H54 (cell line): Measurements from ENCODE around the gene SLC2A11.

ENCODE experiments used
- DNase-seq: peaks from one replicate; pipeline ENCODE4 v3.0.0; 2011; ENCODE audit warnings: low spot score, mixed read lengths; ENCODE audit not compliant: insufficient read length
- FAIRE-seq: peaks from 3 replicates; lab custom pipeline; 2011; peaks lifted over from hg19 to GRCh38; lab: Jason Lieb, UNC
- POLR2A ChIP-seq: IDR thresholded peaks from 2 replicates; pipeline ENCODE4 v1.6.1; 2011; ENCODE audit warnings: low read depth, mild to moderate bottlenecking, low read length

The SLC2A11 gene

GRCh38 chr22:23826510-23827350 lies 30.9 kb upstream of the SLC2A11 start:
- TF ChIP-seq POLR2A: no peak
- FAIRE-seq (no peak), DNase-seq (no peak)

GRCh38 chr22:23827351-23827995 lies 30.2 kb upstream of the SLC2A11 start:
- DNase-seq (no peak), FAIRE-seq (no peak)
- TF ChIP-seq POLR2A: no peak

DNA sequence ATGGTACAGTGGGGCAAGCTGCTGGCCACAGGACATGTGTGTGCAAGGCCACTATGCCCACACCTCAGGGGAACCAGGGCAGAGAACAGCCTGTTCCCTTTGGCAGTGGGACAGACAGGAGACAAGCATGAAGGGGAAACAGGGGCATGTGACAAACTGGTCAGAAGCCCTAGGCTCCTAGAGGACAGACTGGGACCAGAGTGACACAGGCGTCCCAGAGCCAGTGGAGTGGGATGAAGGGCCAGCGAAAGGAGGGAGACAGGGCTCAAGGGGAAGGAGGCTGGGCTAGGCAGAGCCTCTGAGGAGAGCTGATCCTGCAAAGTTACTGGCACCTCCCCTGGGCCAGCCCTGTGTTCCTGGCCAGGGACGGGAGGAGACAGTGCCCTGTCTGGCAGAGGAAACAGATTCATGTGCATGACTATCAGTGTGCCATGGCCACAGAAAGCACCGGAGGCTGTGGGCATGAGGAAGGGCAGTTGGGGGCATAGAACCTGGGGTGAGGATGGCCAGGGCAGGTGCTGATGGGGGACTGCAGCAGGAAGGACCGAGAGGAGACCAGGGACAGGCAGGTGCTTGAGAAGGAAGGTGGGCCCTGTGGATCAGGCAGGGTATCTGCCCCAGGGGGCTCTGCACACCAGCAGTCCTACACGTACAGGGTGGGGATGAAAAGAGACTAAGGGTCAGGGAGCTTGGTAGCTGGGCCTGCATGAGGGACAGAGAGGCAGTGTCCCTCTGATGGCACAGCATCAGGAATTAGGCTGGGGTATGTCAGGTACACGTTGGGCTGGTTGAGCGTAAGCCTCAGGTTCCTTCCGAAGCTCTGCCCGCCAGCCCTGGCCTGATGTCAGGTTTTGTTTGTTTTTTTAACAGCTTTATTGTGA lies 28.6 kb upstream of the SLC2A11 start:
- TF ChIP-seq POLR2A: no peak
- no peak for DNase-seq
- FAIRE-seq: no peak

DNA sequence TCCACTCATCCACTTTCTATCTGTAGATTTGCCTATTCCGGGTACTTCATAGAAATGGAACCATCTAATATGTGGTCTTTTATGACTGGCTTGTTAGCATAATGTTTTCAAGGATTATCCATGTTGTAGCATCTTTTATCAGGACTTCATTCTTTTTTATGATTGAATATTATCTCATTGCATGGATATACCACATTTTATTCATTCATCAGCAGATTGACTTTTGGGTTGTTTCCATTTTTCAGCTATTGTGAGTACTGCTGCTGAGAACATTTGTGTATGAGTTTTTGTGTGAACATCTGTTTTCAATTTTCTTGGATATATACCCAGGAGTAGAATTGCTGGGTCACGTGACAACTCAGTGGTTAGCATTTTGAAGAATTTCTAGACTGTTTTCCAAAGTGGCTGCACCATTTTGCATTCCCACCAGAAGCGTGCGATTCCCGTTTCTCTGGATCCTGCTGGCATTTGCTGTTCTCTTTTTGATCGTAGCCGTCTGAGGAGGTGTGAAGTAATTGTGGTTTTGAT lies 27.8 kb upstream of the SLC2A11 start:
- DNase-seq (no peak), FAIRE-seq (no peak)
- TF ChIP-seq POLR2A: no peak

DNA sequence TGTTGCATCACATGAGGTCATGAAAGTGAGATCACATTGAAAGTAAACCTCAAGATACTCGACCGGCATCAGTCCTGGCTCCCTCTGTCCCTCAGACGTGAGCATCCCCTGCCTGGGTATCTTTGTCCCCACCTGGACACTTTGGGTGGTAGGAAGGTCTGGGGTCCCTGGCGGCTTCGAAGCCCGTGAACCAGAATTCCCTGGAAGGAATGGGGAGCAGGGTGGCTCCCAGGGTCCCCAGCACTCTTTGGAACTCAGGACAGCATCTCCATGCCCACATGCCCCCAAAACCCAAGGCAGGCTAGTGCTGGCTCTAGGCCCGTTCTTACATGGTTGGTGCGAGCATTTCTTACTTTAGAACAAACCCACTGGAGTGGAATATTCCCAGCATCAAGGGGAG lies 26.4 kb upstream of the SLC2A11 start:
- no peak for DNase-seq
- no peak for TF ChIP-seq POLR2A
- FAIRE-seq: no peak

DNA sequence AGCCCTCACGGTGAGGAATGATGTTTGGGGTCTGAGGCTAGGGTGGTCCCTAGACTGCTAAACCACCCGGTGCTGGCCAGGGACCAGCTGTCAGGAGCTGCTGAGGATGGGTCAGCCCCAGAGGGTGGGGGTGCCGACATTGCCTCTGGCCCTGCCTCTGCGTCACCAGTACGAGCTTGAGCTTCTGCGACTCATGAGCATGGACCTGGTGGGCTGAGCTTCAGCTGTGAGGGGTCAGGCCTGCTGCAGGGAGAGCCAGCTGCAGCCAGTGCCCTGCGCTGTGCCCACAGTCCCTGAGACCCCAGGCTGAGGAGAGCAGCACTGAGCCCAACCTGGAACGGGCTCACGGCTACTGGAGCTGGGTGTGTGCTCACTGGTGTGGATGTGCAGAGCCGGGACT lies 25.9 kb upstream of the SLC2A11 start:
- DNase-seq (no peak), FAIRE-seq (no peak)
- TF ChIP-seq POLR2A: no peak

DNA sequence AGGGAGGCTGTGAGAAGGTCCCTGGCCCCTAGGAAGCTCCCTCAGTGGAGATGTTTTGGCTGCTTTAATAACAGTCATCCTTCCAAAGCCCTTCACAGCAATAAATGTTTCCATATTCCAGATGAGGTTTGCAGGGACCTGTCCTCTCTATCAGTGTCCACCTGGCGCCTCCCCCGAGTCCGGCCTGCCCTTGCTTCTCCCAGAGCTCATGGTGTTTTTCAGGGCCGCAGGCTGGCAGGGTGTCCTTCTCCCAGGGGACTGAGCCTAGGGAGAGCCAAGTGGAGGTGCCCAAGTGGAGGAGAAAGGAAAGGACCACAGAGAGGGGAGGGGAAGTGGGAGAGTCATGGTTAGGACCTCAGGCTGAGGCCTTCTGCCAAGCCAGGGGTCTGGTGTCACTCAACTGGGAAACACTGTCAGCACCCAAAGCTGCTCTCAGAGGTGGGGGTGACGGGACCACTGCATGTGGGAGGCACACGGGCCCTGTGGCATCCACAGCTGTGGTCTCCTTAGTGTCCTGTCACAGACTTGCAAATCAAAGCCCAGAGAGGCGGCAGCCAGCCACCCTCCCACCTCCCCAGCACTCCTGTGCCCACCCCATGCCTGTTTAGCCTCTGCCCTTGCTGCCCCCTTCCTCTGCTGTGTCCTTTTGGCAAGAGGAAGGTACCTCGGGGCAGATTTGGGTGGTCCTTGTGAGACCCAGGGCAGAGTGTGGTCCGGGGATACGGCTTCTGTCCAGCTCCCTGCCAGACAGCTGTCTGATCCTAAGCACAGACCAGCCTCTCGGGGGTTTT lies 25.3 kb upstream of the SLC2A11 start:
- no peak for TF ChIP-seq POLR2A
- FAIRE-seq: no peak
- DNase-seq: no peak

- FAIRE-seq (no peak), DNase-seq (no peak)
- no peak for TF ChIP-seq POLR2A
These were observed 24.5 kb upstream of the SLC2A11 start for GRCh38 chr22:23833017-23833751.

- no peak for DNase-seq
- FAIRE-seq: no peak
- no peak for TF ChIP-seq POLR2A
These were observed 23.8 kb upstream of the SLC2A11 start for GRCh38 chr22:23833911-23834317.

DNA sequence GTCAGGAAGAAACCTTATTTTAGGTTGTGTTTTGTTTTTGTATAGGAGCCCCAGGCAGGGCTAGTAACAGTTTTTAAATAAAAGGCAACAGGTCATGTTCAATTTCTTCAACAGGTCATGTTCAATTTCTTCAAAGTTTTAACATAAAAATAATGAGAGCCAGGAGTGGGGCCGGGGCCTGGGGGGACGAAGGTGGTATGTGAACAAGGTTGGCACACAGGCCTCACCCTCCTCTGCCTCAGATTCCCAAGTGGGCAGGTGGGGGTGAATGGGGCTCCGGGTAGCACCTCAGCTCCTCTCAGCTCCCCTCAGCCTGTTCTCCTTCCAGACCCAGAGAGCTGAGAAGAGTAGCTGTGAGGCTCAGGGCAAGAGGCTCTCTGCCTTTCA lies 23.3 kb upstream of the SLC2A11 start:
- no peak for TF ChIP-seq POLR2A
- DNase-seq (no peak), FAIRE-seq (no peak)

DNA sequence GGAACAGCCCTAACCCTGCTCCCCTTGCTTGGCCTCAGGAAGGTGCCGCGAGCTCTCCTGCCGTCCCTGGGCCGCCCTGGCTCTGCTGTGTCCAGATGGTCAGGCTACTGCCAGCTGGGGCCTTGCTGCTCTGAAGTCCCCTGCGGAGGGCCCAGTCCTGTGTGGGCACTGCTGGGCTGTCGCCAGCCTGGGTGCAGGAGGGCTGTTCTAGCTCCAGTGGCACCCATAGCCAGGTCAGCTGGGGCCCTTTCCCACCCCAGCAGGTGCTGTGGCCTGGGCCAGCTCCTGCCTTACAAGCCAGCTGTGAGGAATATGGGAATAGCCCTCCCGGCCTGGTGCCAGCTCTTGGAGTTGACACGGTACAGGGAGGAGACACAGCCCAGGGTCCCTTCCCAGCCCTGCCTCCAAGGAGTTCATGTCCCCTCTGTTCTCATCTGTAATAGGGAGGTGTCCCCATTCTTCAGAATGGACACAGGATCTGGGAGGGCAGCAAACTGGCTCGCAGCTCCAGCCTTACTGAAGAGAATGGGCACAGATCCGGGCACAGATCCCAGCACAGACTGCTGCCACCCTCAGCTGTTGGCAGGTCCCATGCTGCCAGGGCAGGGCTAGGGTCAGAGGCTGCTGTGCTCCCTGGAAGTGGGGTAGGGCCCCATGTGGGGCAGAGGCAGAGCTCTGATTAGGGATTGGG lies 22.7 kb upstream of the SLC2A11 start:
- DNase-seq: no peak
- no peak for TF ChIP-seq POLR2A
- no peak for FAIRE-seq
